Colon (tissue), 2 donors: ENCODE results near the gene ASS1.

Source experiments
- FAIRE-seq: peaks from 2 replicates; lab custom pipeline; 2012; peaks lifted over from hg19 to GRCh38; lab: Jason Lieb, UNC
- donor health status: control.
- donor health status: control.

ASS1 gene

GRCh38 chr9:130498918-130499698 lies 54.3 kb downstream of the ASS1 start:
- FAIRE-seq, result no peak

GRCh38 chr9:130499804-130500263 lies 55.1 kb downstream of the ASS1 start:
- no peak for FAIRE-seq

- no peak for FAIRE-seq
Measured at GRCh38 chr9:130500340-130501180, 55.8 kb downstream of the ASS1 start.

DNA sequence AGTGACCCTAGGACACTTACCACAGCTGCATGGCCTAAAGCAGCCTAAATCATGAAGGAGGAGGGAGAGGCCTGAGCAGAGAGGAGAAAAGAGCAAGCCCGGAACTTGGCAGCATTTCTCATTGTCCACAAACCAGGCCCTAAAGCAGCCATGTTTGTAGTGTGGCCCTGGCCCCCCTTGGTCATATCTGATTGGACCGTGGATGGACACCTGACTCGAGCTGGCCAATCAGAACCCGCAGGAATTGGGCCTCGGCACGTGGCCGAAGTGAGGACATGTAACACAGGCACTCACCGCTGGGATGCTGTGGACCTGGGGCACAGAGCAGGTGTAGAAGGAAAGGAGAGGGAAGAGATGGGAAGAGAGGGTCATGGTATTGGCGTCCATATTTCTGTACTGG lies 56.9 kb downstream of the ASS1 start:
- FAIRE-seq, result no peak

- FAIRE-seq, result no peak
Measured at GRCh38 chr9:130508218-130508617, 63.5 kb downstream of the ASS1 start.

GRCh38 chr9:130512199-130512598 lies 67.4 kb downstream of the ASS1 start:
- FAIRE-seq, result no peak

DNA sequence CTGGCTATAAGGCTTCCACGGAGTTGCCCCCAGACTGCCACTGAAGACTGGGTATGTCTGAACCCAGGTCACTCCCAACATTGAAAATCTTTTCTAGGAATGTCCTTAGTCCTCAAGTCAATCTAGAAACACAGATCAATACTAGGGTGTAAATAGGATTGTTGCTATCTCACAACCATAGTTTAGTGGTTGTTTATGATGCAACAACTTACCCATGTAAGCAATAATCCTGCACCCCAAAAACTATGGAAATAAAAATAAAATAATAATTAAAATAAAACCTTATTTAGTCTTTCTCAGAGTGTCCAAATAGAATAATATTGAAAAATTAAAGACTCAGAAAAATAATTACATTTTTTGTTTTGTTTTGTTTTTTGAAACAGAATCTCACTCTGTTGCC lies 68.3 kb downstream of the ASS1 start:
- no peak for FAIRE-seq

DNA sequence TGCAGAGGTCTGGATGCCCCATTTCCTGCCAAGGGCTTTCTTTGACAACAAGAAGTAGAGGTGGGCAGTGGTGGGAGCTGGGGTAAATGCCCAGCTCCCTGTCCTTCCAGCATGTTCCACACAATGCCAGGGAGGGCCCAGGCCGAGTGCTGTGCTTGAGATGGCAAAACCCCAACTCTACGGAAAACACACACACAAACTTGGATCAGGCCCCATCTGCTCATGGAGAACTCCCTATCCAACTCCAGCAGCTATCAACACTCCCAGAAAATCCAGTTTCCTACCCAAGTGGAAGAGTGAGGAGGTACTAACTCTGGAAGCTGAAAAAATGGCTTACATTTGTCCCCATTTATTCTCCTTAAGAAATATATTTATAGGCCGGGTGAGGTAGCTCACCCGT lies 73.5 kb downstream of the ASS1 start:
- FAIRE-seq, result no peak

GRCh38 chr9:130518943-130519799 lies 74.4 kb downstream of the ASS1 start:
- no peak for FAIRE-seq

DNA sequence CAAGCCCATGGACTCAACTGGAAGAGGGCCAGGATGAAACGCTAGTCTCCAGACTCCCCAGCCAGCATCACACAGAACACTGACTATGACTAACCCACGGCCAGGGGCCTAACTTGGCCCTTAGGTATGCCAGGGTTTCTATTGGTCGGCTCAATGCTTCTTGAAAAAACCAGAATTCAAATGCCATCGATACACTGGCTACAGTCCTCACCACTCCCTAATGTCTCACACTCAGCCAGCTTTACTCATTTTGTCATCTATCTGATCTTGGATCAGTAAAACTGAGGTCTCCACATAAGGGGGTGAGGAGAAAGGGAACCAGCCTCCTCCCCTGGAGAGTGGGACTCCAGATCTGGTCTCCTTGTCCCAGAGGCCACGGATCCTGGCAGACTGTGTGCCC lies 75.2 kb downstream of the ASS1 start:
- FAIRE-seq, result no peak

DNA sequence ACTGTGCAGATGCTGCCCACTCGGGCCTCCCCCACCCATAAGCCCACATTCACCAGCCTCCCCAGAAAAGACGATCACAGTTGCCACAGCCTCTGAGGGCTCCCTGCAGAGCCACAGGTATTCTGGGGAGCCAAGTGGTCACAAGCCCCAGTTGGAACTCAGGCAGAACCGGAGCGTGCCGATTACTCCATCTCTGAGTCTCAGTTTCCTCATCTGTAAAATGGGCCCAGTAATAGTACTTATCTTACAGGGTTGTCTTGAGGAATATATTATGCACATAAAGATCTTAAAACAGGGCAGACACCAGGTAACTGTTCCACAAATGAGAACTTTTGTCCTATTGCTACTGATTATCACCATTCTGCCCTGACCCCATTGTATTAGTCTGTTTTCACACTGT lies 77.0 kb downstream of the ASS1 start:
- no peak for FAIRE-seq

- FAIRE-seq, result no peak
Measured at GRCh38 chr9:130522233-130522808, 77.6 kb downstream of the ASS1 start.

- FAIRE-seq, result no peak
Measured at GRCh38 chr9:130523921-130524320, 79.2 kb downstream of the ASS1 start.

- FAIRE-seq, result no peak
Measured at GRCh38 chr9:130526193-130526853, 81.6 kb downstream of the ASS1 start.

DNA sequence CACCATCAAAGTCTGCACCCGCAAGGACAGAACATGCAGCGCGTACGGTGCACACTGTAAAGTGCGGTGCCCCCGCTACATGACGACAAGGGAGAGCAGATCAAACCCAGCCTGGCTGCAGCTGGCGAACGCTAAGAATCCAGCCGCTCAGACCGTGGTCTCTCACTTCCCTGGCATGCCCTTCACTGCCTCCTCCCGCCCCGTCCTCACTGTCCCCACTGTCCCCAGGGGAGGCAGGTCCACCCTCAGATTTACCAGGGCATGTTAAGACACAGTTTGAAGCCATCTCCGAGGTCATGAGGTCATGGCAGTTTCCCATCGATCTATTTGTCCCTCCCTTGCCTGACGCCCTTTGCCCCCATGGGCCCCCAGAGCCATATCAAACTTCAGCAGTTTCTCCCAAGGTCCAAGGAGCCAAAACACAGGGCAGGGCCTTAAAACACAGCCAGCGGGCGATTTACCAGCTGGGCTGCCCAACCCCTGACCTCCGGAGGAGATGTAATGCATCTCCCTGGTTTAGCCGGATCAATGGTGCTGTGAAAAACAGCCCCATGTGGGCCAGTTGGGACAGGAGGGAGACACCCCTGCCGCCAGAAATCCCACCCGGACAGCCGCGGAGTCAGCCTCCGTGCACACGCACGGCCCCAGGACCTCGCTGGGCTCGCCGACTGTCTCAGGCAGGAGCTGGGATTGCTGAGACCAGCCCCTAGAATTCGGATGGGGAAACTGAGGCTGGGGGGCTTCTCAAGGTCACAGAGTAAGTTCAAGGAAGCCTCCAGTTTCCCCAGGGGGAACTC lies 82.3 kb downstream of the ASS1 start:
- no peak for FAIRE-seq

- no peak for FAIRE-seq
Measured at GRCh38 chr9:130527651-130528310, 83.0 kb downstream of the ASS1 start.

DNA sequence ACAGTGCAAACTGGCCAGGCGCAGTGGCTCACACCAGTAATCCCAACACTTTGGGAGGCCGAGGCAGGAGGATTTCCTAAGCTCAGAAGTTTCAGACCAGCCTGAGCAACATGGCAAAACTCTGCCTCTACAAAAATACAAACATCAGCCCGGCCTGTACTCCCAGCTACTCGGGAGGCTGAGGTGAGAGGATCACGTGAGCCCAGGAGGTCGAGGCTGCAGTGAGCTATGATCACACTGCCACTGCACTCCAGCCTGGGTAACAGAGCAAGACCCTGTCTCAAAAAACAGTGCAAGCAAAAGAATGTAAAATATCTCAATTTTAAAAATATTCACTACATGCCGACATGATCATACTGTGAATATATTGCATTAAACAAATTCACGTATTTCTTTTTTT lies 83.9 kb downstream of the ASS1 start:
- FAIRE-seq, result no peak

GRCh38 chr9:130530938-130531337 lies 86.2 kb downstream of the ASS1 start:
- FAIRE-seq, result no peak

GRCh38 chr9:130531670-130532069 lies 86.9 kb downstream of the ASS1 start:
- FAIRE-seq, result no peak

DNA sequence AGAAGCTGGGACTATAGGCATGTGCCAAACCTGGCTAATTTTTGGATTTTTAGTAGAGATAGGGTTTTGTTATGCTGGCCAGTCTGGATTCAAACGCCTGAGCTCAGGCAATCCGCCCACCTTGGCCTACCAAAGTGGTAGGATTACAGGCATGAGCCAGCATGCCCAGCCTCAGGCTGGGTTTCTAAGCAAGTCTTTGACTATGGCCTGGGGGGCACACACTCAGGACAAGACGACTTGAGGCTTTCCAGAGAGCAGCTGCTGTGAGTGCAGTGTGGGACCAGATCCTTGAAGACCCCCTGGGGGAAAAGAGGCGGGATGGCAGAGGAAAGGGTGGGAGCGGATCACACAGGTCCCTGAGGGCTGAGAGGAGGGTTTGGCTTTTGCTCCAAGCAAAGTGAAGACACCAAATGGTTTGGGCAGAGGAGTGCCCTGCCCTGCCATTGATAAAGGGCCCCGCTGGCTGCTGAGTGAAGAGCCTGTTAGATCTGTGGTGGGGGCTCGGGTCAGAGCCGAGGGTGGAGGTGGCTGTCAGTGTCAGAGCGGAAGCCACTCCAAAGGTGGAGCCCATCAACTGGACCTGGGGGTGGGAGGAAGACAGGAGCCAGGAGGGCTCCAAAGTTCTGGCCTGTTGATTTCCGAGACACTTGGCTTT lies 87.8 kb downstream of the ASS1 start:
- no peak for FAIRE-seq
